NB4 (cell line): ENCODE measurements around the gene GRM8.

Experiments used
- DNase-seq: peaks from one replicate; pipeline ENCODE4 v3.0.0; 2010; ENCODE audit warnings: low read depth
- H3K4me3 ChIP-seq: one replicate; pipeline ENCODE4 v1.5.1; 2011; ENCODE audit warnings: mild to moderate bottlenecking, low read depth, low read length, moderate library complexity
- CTCF ChIP-seq: IDR thresholded peaks from one replicate; pipeline ENCODE4 v1.5.1; 2012; ENCODE audit warnings: low read depth, low read length
- MAX ChIP-seq: IDR thresholded peaks from 2 replicates; pipeline ENCODE4 v1.6.1; 2011; ENCODE audit warnings: low read depth, low read length
- MYC ChIP-seq: IDR thresholded peaks from 2 replicates; pipeline ENCODE4 v1.6.1; 2011; ENCODE audit warnings: low read depth, low read length
- POLR2A ChIP-seq: IDR thresholded peaks from 2 replicates; pipeline ENCODE4 v1.6.1; 2011; ENCODE audit warnings: mild to moderate bottlenecking; ENCODE audit not compliant: insufficient read length; ENCODE audit errors: extremely low read depth

GRM8 gene

GRCh38 chr7:126398851-126399529, 853.8 kb downstream of the GRM8 start:
- no peak for DNase-seq
- TF ChIP-seq POLR2A (no peak), CTCF (no peak)
- no peak overlapping the region for H3K4me3 ChIP-seq

GRCh38 chr7:126398285-126398684, 854.5 kb downstream of the GRM8 start:
- H3K4me3 ChIP-seq: no peak overlapping the region
- no peak for DNase-seq
- no peak for TF ChIP-seq CTCF
- no peak for TF ChIP-seq POLR2A
- TF ChIP-seq MYC: no peak
- TF ChIP-seq MAX: no peak

GRCh38 chr7:126394406-126394805, 858.3 kb downstream of the GRM8 start:
- no peak for TF ChIP-seq MAX
- no peak for TF ChIP-seq POLR2A
- no peak for TF ChIP-seq CTCF
- no peak for TF ChIP-seq MYC
- no peak overlapping the region for H3K4me3 ChIP-seq
- no peak for DNase-seq
